PFSK-1 (cell line): Measurements from ENCODE around the gene LRP6.

Experiments used
- FOXP2 ChIP-seq: optimal IDR thresholded peaks from 2 replicates; pipeline ENCODE3; 2011; ENCODE audit warnings: borderline replicate concordance, control low read depth, inconsistent platforms; ENCODE audit not compliant: insufficient read depth; ENCODE audit errors: extremely low read length, extremely low read depth
- POLR2AphosphoS5 ChIP-seq: IDR thresholded peaks from 2 replicates; pipeline ENCODE4 v1.6.1; 2012; ENCODE audit warnings: low read depth, mild to moderate bottlenecking, control low read depth, low read length, moderate library complexity
- SIN3A ChIP-seq: IDR thresholded peaks from 2 replicates; pipeline ENCODE4 v1.6.1; 2012; ENCODE audit warnings: mild to moderate bottlenecking, low read length, moderate library complexity, borderline replicate concordance; ENCODE audit not compliant: insufficient read depth
- TAF1 ChIP-seq: IDR thresholded peaks from 2 replicates; pipeline ENCODE4 v1.6.1; 2012; ENCODE audit warnings: low read length, control low read depth, borderline replicate concordance; ENCODE audit not compliant: insufficient read depth
- TF ChIP-seq, protein P1 (sequence below), 2 experiments: IDR thresholded peaks; 2 replicates each; pipeline versions ENCODE4 v1.6.1 to v1.8.0; 2011 to 2012; ENCODE audit warnings: low read depth in 2 of 2, low read length in 2 of 2, control low read depth in 1 of 2, inconsistent platforms in 1 of 2, mild to moderate bottlenecking in 1 of 2, moderate library complexity in 1 of 2; ENCODE audit not compliant: insufficient read depth in 1 of 2

Gene LRP6

DNA sequence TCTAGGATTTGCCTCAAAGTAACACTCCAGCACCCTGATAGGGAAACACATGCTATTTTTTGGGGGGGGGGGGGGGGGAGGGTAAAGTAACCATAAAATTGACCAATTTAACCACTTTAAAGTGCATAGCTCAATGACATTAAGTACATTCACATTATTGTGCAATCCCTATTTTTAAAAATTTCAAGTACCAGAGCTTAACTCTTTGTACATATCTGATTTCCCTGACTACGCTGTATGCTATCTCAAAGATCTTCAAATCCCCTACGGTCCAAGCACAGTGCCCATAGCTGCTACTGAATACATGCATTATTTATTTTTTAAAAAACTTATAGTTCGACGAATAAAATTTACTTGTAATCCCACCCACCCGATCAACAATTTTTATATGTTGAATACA lies 133.1 kb downstream of the LRP6 start:
- TF ChIP-seq TAF1 (no peak), SIN3A (no peak), POLR2AphosphoS5 (no peak), FOXP2 (no peak)
- TF ChIP-seq, protein P1, sequence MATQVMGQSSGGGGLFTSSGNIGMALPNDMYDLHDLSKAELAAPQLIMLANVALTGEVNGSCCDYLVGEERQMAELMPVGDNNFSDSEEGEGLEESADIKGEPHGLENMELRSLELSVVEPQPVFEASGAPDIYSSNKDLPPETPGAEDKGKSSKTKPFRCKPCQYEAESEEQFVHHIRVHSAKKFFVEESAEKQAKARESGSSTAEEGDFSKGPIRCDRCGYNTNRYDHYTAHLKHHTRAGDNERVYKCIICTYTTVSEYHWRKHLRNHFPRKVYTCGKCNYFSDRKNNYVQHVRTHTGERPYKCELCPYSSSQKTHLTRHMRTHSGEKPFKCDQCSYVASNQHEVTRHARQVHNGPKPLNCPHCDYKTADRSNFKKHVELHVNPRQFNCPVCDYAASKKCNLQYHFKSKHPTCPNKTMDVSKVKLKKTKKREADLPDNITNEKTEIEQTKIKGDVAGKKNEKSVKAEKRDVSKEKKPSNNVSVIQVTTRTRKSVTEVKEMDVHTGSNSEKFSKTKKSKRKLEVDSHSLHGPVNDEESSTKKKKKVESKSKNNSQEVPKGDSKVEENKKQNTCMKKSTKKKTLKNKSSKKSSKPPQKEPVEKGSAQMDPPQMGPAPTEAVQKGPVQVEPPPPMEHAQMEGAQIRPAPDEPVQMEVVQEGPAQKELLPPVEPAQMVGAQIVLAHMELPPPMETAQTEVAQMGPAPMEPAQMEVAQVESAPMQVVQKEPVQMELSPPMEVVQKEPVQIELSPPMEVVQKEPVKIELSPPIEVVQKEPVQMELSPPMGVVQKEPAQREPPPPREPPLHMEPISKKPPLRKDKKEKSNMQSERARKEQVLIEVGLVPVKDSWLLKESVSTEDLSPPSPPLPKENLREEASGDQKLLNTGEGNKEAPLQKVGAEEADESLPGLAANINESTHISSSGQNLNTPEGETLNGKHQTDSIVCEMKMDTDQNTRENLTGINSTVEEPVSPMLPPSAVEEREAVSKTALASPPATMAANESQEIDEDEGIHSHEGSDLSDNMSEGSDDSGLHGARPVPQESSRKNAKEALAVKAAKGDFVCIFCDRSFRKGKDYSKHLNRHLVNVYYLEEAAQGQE (IDR thresholded peaks at IDR 0.05; ENCODE audit: insufficient read depth in 1 of 2, low read depth in 2 of 2, low read length in 2 of 2), result no peak

GRCh38 chr12:12133259-12133658 lies 133.6 kb downstream of the LRP6 start:
- no peak for TF ChIP-seq POLR2AphosphoS5
- no peak for TF ChIP-seq SIN3A
- no peak for TF ChIP-seq TAF1
- TF ChIP-seq FOXP2, result no peak
- TF ChIP-seq, protein P1 (IDR thresholded peaks at IDR 0.05; ENCODE audit: insufficient read depth in 1 of 2, low read depth in 2 of 2, low read length in 2 of 2), result no peak

- TF ChIP-seq TAF1, result no peak
Observed at GRCh38 chr12:12128670-12129069, 138.2 kb downstream of the LRP6 start.

GRCh38 chr12:12127304-12127703 lies 139.5 kb downstream of the LRP6 start:
- TF ChIP-seq, protein P1 (IDR thresholded peaks at IDR 0.05; ENCODE audit: insufficient read depth in 1 of 2, low read depth in 2 of 2, low read length in 2 of 2), result no peak
- TF ChIP-seq SIN3A, result no peak
- TF ChIP-seq TAF1, result no peak
- no peak for TF ChIP-seq POLR2AphosphoS5
- TF ChIP-seq FOXP2, result no peak

DNA sequence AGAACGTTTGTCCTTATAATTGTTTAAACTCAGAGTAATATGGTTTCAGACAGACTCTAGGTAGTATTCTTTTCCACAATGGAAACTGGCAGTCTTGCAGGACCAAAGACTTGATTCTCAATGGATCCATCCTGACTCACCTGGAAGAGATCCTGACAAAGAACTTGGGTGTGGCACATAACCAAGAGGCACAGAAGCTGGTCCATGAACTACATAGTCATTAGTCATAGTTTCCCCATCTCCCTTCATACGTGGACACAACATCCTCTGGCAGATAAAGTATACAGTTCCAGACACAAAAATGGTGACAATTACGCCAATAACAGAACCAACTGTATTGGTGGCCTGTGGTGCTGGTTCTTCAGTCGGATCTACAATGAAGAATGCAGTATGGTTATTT lies 140.3 kb downstream of the LRP6 start:
- TF ChIP-seq POLR2AphosphoS5 (no peak), SIN3A (no peak), FOXP2 (no peak), TAF1 (no peak)
- TF ChIP-seq, protein P1 (IDR thresholded peaks at IDR 0.05; ENCODE audit: insufficient read depth in 1 of 2, low read depth in 2 of 2, low read length in 2 of 2), result no peak
